SK-N-SH (cell line): ENCODE results near the gene INPP5J. TPM values are rescaled to one million over a fixed set of nuclear protein-coding genes. Genes with fewer than 3 reads are reported as not detected.

Experiments
- CTCF ChIA-PET: fragments of 300-600, 350-600 bp; formaldehyde crosslinking; extraction: SDS; loops from one replicate; lab custom pipeline; 2021; lab: Yijun Ruan, JAX
- POLR2A ChIA-PET: fragments of 350-600 bp; sonication (Branson Sonifier 250); formaldehyde crosslinking; extraction: SDS; loops from one replicate; lab custom pipeline; 2020; ENCODE audit warnings: antibody characterized with exemption, inconsistent platforms; lab: Yijun Ruan, JAX
- DNase-seq: peaks from one replicate; pipeline ENCODE4 v3.0.0; 2012
- H2AFZ ChIP-seq: fragments of 200-600 bp; sonication (generic); 2 replicates; pipeline ENCODE4 v1.8.1; 2016; ENCODE audit warnings: antibody characterized with exemption, mild to moderate bottlenecking, low read depth
- H3F3A ChIP-seq: fragments of 200-600 bp; sonication (generic); replicated peaks from 2 replicates; pipeline ENCODE3; 2016; ENCODE audit warnings: antibody characterized with exemption, mild to moderate bottlenecking; ENCODE audit not compliant: insufficient read depth
- H3K27ac ChIP-seq, 2 experiments: fragments of 200-500 bp in 1 of 2; fragments of 200-600 bp in 1 of 2; sonication (Bioruptor generic) in 1 of 2; sonication (generic), shearing (Covaris generic) in 1 of 2; 2 replicates each; pipeline versions ENCODE4 v1.5.1 to v1.6.1; 2014 to 2016; ENCODE audit warnings: low read depth in 2 of 2, inconsistent platforms in 1 of 2, low read length in 1 of 2, mild to moderate bottlenecking in 1 of 2, mixed read lengths in 1 of 2
- H3K27me3 ChIP-seq: fragments of 200-600 bp; sonication (generic), shearing (Covaris generic); 2 replicates; pipeline ENCODE4 v1.6.1; 2016; ENCODE audit warnings: mixed run types; ENCODE audit not compliant: insufficient read depth
- H3K36me3 ChIP-seq, 2 experiments: fragments of 200-500 bp in 1 of 2; fragments of 200-600 bp in 1 of 2; sonication (Bioruptor generic) in 1 of 2; sonication (generic) in 1 of 2; replicated peaks in 1 of 2; 2 replicates each; pipeline versions ENCODE3 to v1.5.1; 2014 to 2016; ENCODE audit warnings: low read length in 1 of 2, mild to moderate bottlenecking in 1 of 2; ENCODE audit not compliant: insufficient read depth in 2 of 2, control insufficient read depth in 1 of 2
- H3K4me1 ChIP-seq, 2 experiments: fragments of 200-500 bp in 1 of 2; fragments of 200-600 bp in 1 of 2; sonication (Bioruptor generic) in 1 of 2; sonication (generic), shearing (Covaris generic) in 1 of 2; 2 replicates each; pipeline versions ENCODE4 v1.5.1 to v1.6.1; 2014 to 2016; ENCODE audit warnings: low read depth in 1 of 2, low read length in 1 of 2, mixed run types in 1 of 2; ENCODE audit not compliant: insufficient read depth in 2 of 2, control insufficient read depth in 1 of 2
- H3K4me2 ChIP-seq: fragments of 200-600 bp; sonication (generic), shearing (Covaris generic); 2 replicates; pipeline ENCODE4 v1.6.1; 2017; ENCODE audit warnings: mixed run types
- H3K4me3 ChIP-seq, 2 experiments: fragments of 200-500 bp in 1 of 2; fragments of 200-600 bp in 1 of 2; sonication (Bioruptor generic) in 1 of 2; sonication (generic), shearing (Covaris generic) in 1 of 2; 2 replicates each; pipeline versions ENCODE4 v1.5.1 to v1.8.1; 2014 to 2016; ENCODE audit warnings: low read depth in 2 of 2, inconsistent platforms in 1 of 2, low read length in 1 of 2, mild to moderate bottlenecking in 1 of 2, mixed read lengths in 1 of 2, moderate library complexity in 1 of 2
- H3K79me2 ChIP-seq: fragments of 200-600 bp; sonication (generic); 2 replicates; pipeline ENCODE4 v1.8.1; 2017; ENCODE audit warnings: mild to moderate bottlenecking; ENCODE audit not compliant: insufficient read depth
- H3K9ac ChIP-seq: fragments of 200-600 bp; sonication (generic); 2 replicates; pipeline ENCODE4 v1.6.1; 2017; ENCODE audit warnings: mixed run types
- H3K9me2 ChIP-seq: fragments of 200-600 bp; sonication (generic); 2 replicates; pipeline ENCODE4 v1.6.1; 2017; ENCODE audit warnings: mixed run types
- H3K9me3 ChIP-seq: fragments of 200-600 bp; sonication (generic); 2 replicates; pipeline ENCODE4 v1.6.1; 2017; ENCODE audit warnings: mixed run types, mild to moderate bottlenecking, moderate library complexity
- H4K20me1 ChIP-seq: fragments of 200-600 bp; sonication (generic); 2 replicates; pipeline ENCODE4 v1.6.1; 2017; ENCODE audit warnings: mild to moderate bottlenecking, mixed run types; ENCODE audit not compliant: insufficient read depth
- EP300 ChIP-seq, 2 experiments: IDR thresholded peaks; 2 replicates each; pipeline versions ENCODE4 v1.4.0 to v1.6.1; 2012; ENCODE audit warnings: borderline replicate concordance in 1 of 2, low read depth in 1 of 2, low read length in 1 of 2
- EZH2phosphoT487 ChIP-seq: fragments of 200-600 bp; sonication (generic); IDR thresholded peaks from 2 replicates; pipeline ENCODE4 v1.6.1; 2017; ENCODE audit warnings: low read depth, mixed run types, mild to moderate bottlenecking, antibody characterized with exemption, moderate library complexity, borderline replicate concordance
- FOXM1 ChIP-seq: IDR thresholded peaks from 2 replicates; pipeline ENCODE4 v1.4.0; 2012; ENCODE audit warnings: low read depth, mild to moderate bottlenecking
- MXI1 ChIP-seq: IDR thresholded peaks from 2 replicates; pipeline ENCODE4 v1.6.1; 2012; ENCODE audit warnings: mild to moderate bottlenecking, low read depth, low read length, improper control_type of control experiment
- NFIC ChIP-seq: IDR thresholded peaks from 2 replicates; pipeline ENCODE4 v1.4.0; 2012; ENCODE audit warnings: borderline replicate concordance
- TEAD4 ChIP-seq: IDR thresholded peaks from 2 replicates; pipeline ENCODE4 v1.4.0; 2012; ENCODE audit warnings: mild to moderate bottlenecking, borderline replicate concordance; ENCODE audit not compliant: insufficient read depth
- ZBTB33 ChIP-seq: IDR thresholded peaks from 2 replicates; pipeline ENCODE4 v1.4.0; 2012; ENCODE audit warnings: low read depth, borderline replicate concordance
- WGBS: methylation state at CpG from one replicate; pipeline ENCODE4 v1.1.6; 2017; ENCODE audit warnings: low lambda C conversion rate; 5-methylcytosine and 5-hydroxymethylcytosine counted together
- polyA plus RNA-seq, 3 experiments: library from polyadenylated mRNA; depleted of rRNA; stranded (reverse); fragments of >200 nt; gene quantifications; 2 replicates each; pipeline ENCODE4 v1.2.3, GENCODE V29; 2012
- TF ChIP-seq, protein P1 (sequence below): fragments of 150-350 bp; IDR thresholded peaks from 2 replicates; pipeline ENCODE4 v1.6.1; 2016; ENCODE audit warnings: mild to moderate bottlenecking, low read depth, low read length
- TF ChIP-seq, protein P2 (sequence below): IDR thresholded peaks from 2 replicates; pipeline ENCODE4; 2012

INPP5J gene
- polyA plus RNA-seq, 1 of the 3 experiments (the other 2 are of a cell fraction), result 3.2 TPM

DNA sequence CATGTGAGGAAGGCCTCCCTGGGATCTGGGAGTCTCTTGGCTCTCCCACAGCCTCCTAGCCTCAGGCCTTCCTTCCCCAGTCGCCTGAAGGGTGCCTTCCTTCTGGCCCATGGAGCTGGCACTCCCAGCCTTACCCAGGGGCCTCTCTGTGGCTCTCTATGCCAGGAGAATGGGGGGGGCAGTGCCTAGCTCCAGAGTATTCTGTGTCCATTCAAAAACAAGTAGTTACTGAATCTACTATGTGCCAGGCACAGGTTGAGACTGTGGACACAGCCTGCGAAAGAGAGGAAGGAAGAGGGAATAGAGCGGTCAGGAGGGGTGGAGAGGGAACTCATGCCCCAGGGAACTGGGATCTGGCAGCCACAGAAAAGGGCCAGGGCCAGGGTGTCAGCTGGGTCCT is 20.3 kb downstream of the INPP5J start (continued):
- TF ChIP-seq NFIC (no peak), MXI1 (no peak), FOXM1 (no peak), ZBTB33 (no peak), EZH2phosphoT487 (no peak)

GRCh38 chr22:31143537-31143936 is 20.8 kb downstream of the INPP5J start:
- no peaks in the 10 kb centered on the region for H3K9me2 ChIP-seq
- DNase-seq, result peak; percentile 53

More at GRCh38 chr22:31143537-31143936, 20.8 kb downstream of the INPP5J start:
- Histone ChIP-seq H3K4me3 (no peak overlapping the region), H3K4me2 (no peak overlapping the region), H3F3A (no peaks in the 10 kb centered on the region), H3K36me3 (no peaks in the 10 kb centered on the region), H3K4me1 (peaks cover 0 to 32% of the 10 kb centered on the region in 2 experiments; a peak in 2 of 4 replicates), H3K9ac (no peak overlapping the region), H3K27me3 (peaks cover 4% of the 10 kb centered on the region; the same call in 1 of the 2 replicates), H3K9me3 (0 out of 2 replicates have a peak, but pooled peaks cover 4% of the 10 kb centered on the region), H2AFZ (no peak overlapping the region), H3K79me2 (no peaks in the 10 kb centered on the region), H4K20me1 (no peaks in the 10 kb centered on the region), H3K27ac (peak overlapping the region in 1 of 2 experiments; percentile 72; a peak in 2 of 4 replicates)
- ChIA-PET POLR2A (interaction anchor here (0.6 to 1.6 kb wide), 4 partner anchors 8 to 63 kb away, joined by 3 to 5 read pairs (median 3); partner anchors contain the start of genes INPP5J, SELENOM and SMTN), CTCF (interaction anchor here (1.1 to 5.0 kb wide), 9 partner anchors 12 to 197 kb away, joined by 3 to 22 read pairs (median 5); partner anchors contain the start of gene SELENOM)
- TF ChIP-seq MXI1, result no peak
- 0 out of 4 replicates have a peak, but pooled peaks of 1 of the 2 experiments have one; percentile 11 for TF ChIP-seq EP300 (IDR thresholded peaks at IDR 0.05; ENCODE audit: borderline replicate concordance in 1 of 2, low read depth in 1 of 2, low read length in 1 of 2)
- TF ChIP-seq, protein P1, sequence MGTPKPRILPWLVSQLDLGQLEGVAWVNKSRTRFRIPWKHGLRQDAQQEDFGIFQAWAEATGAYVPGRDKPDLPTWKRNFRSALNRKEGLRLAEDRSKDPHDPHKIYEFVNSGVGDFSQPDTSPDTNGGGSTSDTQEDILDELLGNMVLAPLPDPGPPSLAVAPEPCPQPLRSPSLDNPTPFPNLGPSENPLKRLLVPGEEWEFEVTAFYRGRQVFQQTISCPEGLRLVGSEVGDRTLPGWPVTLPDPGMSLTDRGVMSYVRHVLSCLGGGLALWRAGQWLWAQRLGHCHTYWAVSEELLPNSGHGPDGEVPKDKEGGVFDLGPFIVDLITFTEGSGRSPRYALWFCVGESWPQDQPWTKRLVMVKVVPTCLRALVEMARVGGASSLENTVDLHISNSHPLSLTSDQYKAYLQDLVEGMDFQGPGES, result no peak
- TF ChIP-seq, protein P2, sequence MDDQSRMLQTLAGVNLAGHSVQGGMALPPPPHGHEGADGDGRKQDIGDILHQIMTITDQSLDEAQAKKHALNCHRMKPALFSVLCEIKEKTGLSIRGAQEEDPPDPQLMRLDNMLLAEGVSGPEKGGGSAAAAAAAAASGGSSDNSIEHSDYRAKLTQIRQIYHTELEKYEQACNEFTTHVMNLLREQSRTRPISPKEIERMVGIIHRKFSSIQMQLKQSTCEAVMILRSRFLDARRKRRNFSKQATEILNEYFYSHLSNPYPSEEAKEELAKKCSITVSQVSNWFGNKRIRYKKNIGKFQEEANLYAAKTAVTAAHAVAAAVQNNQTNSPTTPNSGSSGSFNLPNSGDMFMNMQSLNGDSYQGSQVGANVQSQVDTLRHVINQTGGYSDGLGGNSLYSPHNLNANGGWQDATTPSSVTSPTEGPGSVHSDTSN, result no peak
- no peak for TF ChIP-seq TEAD4
- 72% methylated on average over 3 of the region's 3 CpGs for WGBS
